HPDE6-E6E7 (cell line): ENCODE data around the gene GYG2.
"Not testable (repeated sequence)": the region's sequence is repeated elsewhere in the genome, so short reads cannot be mapped to it uniquely, and the experiment has no call there.

ENCODE experiments used
- DNase-seq: peaks from one replicate; pipeline ENCODE4 v3.0.0; 2011; ENCODE audit warnings: missing footprints; ENCODE audit errors: extremely low spot score

GYG2 gene

GRCh38 chrX:2867206-2867605, 38.5 kb downstream of the GYG2 start:
- no peak for DNase-seq

GRCh38 chrX:2870650-2871049, 41.9 kb downstream of the GYG2 start:
- DNase-seq: no peak

DNA sequence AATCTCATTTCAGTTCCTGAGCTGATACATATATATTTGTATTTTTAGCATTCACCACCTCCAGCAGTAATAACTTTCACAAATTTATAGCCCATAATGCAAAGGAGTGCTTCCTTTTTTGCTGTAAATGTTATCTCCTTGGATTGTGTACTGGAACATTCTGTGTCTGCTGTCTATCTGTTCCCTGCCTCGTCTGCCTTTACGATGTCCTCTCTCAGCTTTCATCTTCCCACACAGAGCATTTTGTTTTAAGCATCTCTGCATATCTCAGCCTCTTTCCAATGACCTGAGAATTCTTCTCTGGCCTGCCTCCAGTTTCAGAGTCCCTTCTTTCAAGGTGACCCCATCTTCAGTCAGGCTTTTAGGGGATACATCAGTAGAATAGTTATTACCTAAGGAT, 43.1 kb downstream of the GYG2 start:
- DNase-seq: no peak

DNA sequence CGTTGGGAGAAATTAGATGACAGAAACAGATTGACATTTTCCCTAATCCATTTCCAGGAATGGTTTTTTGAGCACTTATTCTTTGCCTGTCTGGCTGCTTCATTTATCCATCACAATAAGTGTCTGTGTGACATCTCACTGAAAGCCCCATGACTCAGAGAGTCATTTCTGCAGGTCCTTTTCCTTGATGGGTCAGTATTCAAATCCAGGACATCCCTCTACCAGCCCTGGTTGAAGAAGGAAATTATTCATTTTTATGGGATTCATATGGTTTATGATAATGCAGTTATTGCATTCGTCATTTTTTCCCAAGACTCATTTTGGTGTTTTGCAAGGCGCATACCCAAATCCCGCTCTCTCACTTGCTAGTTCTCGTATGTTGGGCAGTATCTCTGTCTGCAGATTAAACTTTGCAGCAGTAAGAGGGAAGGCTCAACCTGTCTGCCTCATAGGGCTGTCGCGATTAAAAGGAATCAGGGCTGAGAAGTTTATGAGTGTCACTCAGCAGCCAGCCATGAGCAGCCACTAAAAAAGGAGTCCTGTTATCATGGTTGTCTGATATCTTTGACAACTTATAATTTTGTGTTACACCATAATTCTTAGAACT, 44.0 kb downstream of the GYG2 start:
- no peak for DNase-seq

DNA sequence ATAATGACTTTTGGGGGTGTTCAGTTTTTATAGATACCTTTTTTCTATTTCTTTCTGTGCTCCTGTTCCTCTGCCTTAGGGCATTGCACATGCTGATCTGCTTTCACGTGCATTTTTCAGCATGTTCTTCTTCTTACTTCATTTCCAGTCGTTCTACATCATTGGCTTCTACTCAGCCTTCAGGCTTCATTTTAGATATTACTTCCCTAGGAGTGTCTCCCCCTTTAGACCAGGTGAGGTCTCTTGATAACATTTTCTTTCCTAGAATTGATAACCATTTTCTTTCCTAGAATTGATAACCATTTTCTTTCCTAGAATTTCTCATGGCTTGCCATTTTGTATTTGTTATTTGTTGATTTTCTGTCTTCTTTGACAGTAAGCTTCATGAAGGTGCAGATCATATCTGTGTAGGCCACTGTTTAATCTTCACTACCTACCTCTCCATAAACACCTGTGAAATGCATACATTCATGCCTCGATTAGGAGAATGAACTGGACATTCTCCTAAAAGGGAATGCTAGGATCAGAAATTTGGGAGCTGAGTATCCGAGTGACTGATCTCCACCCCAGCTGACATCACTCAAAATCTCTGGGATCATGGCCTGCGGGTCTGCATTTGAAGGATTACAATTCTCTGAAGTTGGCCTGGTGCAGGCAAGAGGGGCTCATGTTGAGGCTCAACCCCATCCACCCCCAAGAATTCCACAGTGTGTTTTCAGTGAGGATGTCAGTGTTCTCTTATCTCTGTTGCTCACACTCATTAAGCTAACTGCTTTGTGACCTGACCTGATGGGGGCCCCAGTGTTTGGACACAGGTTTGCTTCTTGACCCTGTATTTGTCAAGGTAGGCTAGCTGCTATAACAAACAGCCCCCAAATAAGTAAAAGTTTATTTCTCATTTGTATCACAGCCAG, 45.7 kb downstream of the GYG2 start:
- DNase-seq: no peak

DNA sequence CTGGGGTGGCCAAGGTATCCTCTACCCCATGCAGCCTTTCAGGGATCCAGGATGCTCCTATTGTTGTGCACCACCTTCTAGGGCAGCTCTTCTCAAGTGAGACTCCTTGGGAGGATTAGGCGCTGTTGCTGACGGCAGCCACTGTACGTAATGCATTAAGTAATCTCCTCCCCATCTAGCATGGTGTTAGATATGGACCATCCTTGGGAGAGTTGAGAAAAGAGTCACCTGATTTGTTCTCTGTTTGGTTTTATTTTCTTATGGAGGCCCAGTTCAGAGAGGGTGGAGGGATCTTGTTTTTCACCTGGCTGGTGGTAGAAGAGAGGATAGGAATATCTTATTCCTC, 46.4 kb downstream of the GYG2 start:
- DNase-seq: no peak

GRCh38 chrX:2875798-2876399, 47.2 kb downstream of the GYG2 start:
- no peak for DNase-seq

- no peak for DNase-seq
These were observed 49.8 kb downstream of the GYG2 start for GRCh38 chrX:2878563-2878962.

DNA sequence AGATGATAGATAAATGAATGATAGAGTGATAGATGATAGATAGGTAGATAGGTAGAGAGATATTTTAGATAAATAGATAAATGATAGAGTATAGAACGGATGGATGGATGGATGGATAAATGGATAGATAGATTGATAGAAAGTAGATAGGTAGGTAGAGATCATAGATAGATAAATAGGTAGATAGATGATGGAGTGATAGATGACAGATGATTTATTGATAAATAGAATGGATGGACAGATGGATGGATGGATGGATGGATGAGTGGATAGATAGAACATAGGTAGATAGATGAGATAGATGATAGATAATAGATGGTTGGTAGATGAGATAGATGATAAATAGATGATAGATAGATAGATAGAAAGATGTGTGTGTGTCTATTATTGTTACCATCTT, 50.9 kb downstream of the GYG2 start:
- DNase-seq: no peak

- DNase-seq: no peak
These were observed 55.0 kb downstream of the GYG2 start for GRCh38 chrX:2883770-2884169.

- DNase-seq: no peak
These were observed 59.6 kb downstream of the GYG2 start for GRCh38 chrX:2888309-2888708.

GRCh38 chrX:2889045-2889605, 60.4 kb downstream of the GYG2 start:
- no peak for DNase-seq

DNA sequence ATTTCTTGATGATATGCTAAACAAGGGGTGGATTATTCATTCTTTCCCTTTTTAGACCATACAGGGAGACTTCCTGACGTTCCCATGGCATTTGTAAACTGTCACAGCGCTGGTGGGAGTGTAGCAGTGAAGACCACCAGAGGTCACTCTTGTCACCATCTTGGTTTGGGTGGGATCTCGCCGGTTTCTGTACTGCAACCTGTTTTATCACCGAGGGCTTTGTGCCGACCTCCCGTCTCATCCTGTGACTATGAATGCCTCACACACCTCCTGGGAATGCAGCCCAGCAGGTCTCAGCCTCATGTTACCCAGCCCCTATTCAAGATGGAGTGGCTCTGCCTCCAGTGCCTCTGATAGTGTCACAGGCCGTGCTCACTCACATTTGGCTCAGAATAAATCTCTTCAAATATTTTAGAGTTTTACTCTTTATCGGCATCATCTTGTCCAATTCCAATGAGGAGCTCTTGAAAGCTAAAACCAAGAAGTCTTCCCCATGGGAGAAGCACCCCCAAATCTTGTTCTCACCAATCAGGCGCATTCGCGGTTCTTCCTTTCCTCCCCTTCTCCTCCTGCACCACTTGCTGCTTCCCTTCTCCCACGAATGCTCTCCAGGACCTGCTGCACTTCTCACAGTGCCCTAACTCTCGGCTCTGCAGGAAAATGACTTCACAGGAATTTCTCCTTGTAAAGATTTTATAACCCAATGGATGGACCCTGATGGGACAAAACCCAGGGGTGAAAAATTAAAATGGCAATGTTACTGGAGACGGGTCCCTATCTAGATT, 61.2 kb downstream of the GYG2 start:
- DNase-seq: not testable (repeated sequence)

DNA sequence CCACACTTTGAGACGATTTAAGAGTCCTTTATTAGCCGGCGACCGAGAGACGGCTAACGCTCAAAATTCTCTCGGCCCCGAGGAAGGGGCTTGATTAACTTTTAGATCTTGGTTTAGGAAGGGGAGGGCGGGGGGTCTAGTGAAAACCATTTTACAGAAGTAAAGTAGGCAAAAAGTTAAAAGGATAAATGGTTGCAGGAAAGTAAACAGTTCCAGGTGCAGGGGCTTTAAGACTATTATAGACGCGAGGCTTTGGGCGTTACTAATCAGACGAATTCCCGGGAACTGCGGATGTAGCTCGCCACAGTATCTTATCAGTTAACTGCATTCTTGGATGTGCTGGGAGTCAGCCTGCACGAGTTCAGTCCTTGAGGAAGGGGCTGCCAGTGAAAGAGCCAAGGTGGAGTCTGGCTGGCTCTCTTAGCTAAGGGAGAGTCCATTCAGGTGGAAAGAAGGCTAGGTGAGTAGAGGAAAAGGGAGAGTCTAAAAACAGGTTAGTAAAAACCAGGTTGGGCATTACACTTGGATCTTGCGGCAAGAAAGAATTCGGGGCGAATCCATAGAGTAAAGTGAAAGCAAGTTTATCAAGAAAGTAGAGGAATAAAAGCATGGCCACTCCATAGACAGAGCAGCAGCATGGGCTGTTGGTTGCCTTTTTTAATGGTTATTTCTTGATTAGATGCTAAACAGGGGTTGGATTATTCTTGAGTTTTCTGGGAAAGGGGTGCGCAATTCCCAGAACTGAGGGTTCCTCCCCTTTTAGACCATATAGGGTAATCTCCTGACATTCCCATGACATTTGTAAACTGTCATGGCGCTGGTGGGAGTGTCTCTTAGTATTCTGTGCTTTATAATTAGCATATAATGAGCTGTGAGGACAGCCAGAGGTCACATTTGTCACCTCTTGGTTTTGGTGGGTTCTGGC, 62.1 kb downstream of the GYG2 start:
- not testable (repeated sequence) for DNase-seq

DNA sequence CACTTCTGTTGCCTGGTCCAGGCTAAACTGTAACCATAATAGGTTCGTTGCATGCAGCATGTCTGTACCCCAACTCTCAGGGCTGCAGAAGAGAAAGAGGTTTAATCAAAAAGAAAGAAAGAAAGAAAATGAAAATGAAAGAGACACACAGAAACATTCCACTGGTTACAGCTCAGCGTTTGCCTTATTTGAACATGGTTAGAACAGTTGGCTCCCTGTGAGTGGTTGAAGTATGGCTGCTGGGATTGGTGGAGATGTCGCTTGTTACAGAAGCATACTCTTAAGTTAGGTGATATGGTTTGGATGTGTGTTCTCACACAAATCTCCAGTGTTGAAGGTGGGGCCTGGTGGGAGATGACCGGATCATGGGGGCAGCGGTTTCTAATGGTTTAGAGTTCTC, 64.1 kb downstream of the GYG2 start:
- DNase-seq: no peak

- DNase-seq: no peak
These were observed 66.2 kb downstream of the GYG2 start for GRCh38 chrX:2894885-2895292.

DNA sequence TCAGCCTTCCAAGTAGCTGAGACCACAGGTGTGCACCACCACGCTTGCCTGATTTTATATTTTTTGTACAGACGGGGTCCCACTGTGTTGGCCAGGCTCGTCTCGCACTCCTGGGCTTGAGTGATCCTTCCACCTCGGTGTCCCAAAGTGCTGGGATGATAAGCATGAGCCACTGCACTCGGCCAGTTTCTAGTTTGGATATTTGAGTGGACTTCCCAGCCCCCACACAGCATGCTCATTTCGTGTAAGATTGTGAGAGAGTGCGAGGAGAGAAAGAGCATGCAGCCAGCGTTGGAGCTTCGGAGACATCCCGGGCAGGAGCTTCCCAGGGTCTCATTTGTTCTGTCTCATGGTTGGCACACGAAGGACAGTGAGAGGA, 68.6 kb downstream of the GYG2 start:
- no peak for DNase-seq

- peak; percentile 22 for DNase-seq
These were observed 69.2 kb downstream of the GYG2 start for GRCh38 chrX:2897690-2898623.

GRCh38 chrX:2898846-2899512, 70.2 kb downstream of the GYG2 start:
- DNase-seq: peak; percentile 19
